Osteocyte (in vitro differentiated cells): ENCODE results near the gene SERINC1. TPM values are rescaled to one million over a fixed set of nuclear protein-coding genes. Genes with fewer than 3 reads are reported as not detected.
"Not testable (repeated sequence)": the region's sequence is repeated elsewhere in the genome, so short reads cannot be mapped to it uniquely, and the experiment has no call there.

Experiments used
- DNase-seq: peaks from one replicate; pipeline ENCODE4 v3.0.0; 2021; ENCODE audit warnings: mixed read lengths; ENCODE audit not compliant: unreplicated experiment; ENCODE audit errors: extremely low spot score
- H3K27ac Mint-ChIP-seq: one replicate; pipeline ENCODE4 v1.8.0; 2021; ENCODE audit warnings: mild to moderate bottlenecking, mixed read lengths; ENCODE audit not compliant: unreplicated experiment
- H3K27me3 Mint-ChIP-seq: one replicate; pipeline ENCODE4 v1.8.0; 2021; ENCODE audit warnings: mixed read lengths; ENCODE audit not compliant: unreplicated experiment
- H3K36me3 Mint-ChIP-seq: one replicate; pipeline ENCODE4 v1.8.0; 2021; ENCODE audit warnings: mixed read lengths; ENCODE audit not compliant: unreplicated experiment
- H3K4me1 Mint-ChIP-seq: one replicate; pipeline ENCODE4 v1.8.0; 2021; ENCODE audit warnings: mixed read lengths; ENCODE audit not compliant: unreplicated experiment
- H3K4me3 Mint-ChIP-seq: one replicate; pipeline ENCODE4 v1.8.0; 2021; ENCODE audit warnings: mild to moderate bottlenecking, moderate library complexity, mixed read lengths; ENCODE audit not compliant: unreplicated experiment
- H3K9me3 Mint-ChIP-seq: one replicate; pipeline ENCODE4 v1.8.0; 2021; ENCODE audit warnings: mixed read lengths; ENCODE audit not compliant: unreplicated experiment
- long read RNA-seq: library from polyadenylated mRNA; unstranded; transcript quantifications from one replicate; pipeline ENCODE4 v2.0.0, GENCODE V29; 2021
- total RNA-seq: library from RNA; stranded (reverse); gene quantifications from 2 replicates; pipeline ENCODE4 v1.2.1, GENCODE V29; 2021
- TF ChIP-seq, protein P1 (sequence below): fragments of 200-600 bp; sonication (generic); IDR thresholded peaks from 2 replicates; pipeline ENCODE4 v1.5.0; 2021; ENCODE audit warnings: antibody characterized with exemption, mild to moderate bottlenecking, moderate library complexity

The SERINC1 gene
- 209 and 215 TPM in 2 replicates for total RNA-seq
- long read RNA-seq, transcript SERINC1-201 (10 exons, 3,137 nt) = major isoform, 884 of 1,002 reads
- long read RNA-seq, partial matches to known transcripts = 94 of 1,002 reads
- long read RNA-seq, other reads (novel, unspliced or antisense) = 24 of 1,002 reads

DNA sequence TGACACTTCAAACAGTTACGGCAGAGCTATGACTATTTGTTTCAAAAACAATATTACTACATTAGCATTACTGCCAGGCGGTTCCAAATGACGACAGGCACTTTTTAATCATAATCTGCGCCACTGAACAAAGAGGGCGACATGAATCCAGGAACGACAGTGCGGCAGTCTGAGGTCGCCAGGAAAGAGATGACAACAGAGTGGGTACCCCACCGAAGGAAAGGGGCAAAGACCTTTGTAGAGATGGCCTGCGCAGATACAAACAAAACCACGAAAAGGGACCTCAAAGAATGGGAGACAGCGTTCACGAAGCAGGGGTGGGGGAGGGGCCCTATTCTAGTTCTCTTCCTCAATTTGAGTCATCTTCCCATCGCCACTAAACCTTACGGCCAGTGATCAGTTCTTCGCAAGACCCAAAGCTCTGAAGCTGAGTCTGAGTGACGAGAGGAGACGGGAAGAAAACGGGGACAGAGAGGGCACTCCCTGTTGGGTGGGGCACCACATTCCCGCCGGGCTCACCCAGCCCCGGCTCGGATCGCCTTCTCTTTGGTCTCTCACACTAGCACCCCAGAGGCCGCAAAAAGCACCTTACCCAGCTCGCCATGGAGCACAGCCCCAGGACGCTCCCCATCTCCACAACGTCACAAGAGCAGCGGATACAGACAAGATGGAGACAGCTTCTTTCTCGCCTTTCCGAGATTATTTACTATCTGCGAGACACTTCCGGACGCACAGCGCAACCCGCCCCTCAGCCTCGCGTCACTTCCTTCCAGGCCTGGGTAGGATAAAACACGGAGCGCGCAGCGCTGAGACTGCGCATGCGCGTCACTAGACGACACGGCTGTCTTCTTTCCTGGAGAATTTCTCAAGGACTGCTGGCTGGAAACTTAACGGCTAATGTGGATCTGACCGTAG is at the start of gene SERINC1:
SERINC1 (minus strand) TSS at position 701 of the 915 bp plus-strand sequence; CDS start at position 631, 70 bp downstream.
- H3K9me3 Mint-ChIP-seq = no peaks in the 10 kb centered on the region
- DNase-seq = peak; percentile 97
- H3K36me3 Mint-ChIP-seq = peaks cover 3% of the 10 kb centered on the region
- H3K27me3 Mint-ChIP-seq = no peaks in the 10 kb centered on the region
- peaks cover 33% of the 10 kb centered on the region for H3K4me1 Mint-ChIP-seq
- peak within 1 kb of the TSS; percentile 97 for H3K4me3 Mint-ChIP-seq
- TF ChIP-seq, protein P1, sequence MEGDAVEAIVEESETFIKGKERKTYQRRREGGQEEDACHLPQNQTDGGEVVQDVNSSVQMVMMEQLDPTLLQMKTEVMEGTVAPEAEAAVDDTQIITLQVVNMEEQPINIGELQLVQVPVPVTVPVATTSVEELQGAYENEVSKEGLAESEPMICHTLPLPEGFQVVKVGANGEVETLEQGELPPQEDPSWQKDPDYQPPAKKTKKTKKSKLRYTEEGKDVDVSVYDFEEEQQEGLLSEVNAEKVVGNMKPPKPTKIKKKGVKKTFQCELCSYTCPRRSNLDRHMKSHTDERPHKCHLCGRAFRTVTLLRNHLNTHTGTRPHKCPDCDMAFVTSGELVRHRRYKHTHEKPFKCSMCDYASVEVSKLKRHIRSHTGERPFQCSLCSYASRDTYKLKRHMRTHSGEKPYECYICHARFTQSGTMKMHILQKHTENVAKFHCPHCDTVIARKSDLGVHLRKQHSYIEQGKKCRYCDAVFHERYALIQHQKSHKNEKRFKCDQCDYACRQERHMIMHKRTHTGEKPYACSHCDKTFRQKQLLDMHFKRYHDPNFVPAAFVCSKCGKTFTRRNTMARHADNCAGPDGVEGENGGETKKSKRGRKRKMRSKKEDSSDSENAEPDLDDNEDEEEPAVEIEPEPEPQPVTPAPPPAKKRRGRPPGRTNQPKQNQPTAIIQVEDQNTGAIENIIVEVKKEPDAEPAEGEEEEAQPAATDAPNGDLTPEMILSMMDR = no peak
- H3K27ac Mint-ChIP-seq = peak within 1 kb of the TSS; percentile 99

DNA sequence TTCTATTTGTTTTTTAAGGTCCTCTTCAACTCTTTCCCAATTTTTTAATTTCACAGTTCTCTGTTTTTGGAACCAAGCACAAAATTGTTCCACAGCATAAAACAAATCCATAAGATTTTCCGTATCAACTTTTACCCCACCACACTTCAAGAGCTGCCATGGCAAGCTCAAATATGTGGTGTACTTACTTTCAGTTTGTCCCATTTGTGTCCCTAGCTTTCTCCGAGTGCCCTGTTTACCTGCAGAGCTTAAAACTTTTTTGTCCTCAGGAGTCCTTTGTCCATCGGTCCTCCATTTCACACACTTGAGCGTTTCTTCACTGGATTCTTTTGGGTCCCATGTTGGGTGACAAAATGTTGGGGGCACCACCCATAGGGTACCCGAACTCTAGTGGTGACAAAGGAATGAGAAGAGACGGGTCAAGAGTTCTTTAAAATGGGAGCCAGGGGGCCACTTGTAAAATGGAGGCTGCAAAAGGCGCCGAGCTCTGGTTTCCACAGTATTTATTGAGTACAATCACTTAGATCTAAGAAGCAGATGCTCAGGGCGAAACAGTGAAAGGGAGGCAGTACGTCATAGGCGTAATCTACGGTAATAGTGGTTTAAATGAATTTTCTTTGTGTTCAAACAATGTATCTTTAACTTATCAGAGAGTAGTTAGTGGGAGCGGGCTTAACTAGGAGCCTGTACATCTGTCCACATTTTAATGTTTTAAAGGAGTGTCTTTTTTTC is 39.8 kb upstream of the SERINC1 start:
- Mint-ChIP-seq H3K9me3 (peaks cover 23% of the 10 kb centered on the region), H3K27ac (no peak overlapping the region), H3K4me1 (no peaks in the 10 kb centered on the region), H3K27me3 (no peaks in the 10 kb centered on the region), H3K36me3 (peaks cover 47% of the 10 kb centered on the region), H3K4me3 (no peak overlapping the region)
- TF ChIP-seq, protein P1 = no peak
- DNase-seq = no peak

DNA sequence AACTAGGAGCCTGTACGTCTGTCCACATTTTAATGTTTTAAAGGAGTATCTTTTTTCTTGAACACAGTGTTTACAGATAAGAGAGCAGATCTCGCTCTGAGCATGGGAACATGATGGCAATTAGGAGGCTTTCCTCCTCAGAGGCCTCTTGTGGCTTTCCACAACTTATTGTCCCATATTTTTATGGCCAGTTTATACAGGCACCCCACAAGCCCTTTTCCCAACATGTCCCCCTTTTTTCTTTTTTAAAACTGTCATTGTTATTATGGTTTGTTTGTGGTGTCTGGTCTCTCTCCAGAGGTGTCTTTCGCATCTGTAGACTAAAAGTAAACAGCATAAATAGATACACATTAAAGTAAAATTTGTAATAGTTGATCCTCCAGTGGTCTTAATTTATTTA is 33.6 kb upstream of the SERINC1 start:
- H3K36me3 Mint-ChIP-seq = peaks cover 56% of the 10 kb centered on the region
- H3K9me3 Mint-ChIP-seq = peaks cover 59% of the 10 kb centered on the region
- DNase-seq, H3K4me1 Mint-ChIP-seq, H3K27ac Mint-ChIP-seq, H3K4me3 Mint-ChIP-seq, H3K27me3 Mint-ChIP-seq: not testable (repeated sequence)

DNA sequence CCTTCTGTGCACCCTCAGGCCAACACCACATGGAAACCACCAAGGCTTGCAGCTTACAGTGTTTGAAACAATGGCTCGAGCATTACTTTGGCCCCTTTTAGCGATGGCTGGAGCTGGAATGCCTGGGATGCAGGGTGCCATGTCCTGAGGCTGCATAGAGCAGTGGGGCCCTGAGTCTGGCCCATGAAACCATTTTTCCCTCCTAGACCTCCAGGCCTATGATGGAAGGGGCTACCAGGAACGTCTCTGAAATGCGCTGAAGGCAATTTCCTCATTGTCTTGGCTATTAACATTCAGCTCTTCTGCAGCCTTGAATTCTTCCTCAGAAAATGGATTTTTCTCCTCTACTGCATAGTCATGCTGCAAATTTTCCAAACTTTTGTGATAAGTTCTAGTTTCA is 29.9 kb upstream of the SERINC1 start:
- peaks cover 55% of the 10 kb centered on the region for H3K36me3 Mint-ChIP-seq
- TF ChIP-seq, protein P1 = no peak
- no peaks in the 10 kb centered on the region for H3K4me1 Mint-ChIP-seq
- peaks cover 73% of the 10 kb centered on the region for H3K9me3 Mint-ChIP-seq
- H3K27ac Mint-ChIP-seq = no peak overlapping the region
- no peaks in the 10 kb centered on the region for H3K27me3 Mint-ChIP-seq
- no peak overlapping the region for H3K4me3 Mint-ChIP-seq
- DNase-seq = no peak

DNA sequence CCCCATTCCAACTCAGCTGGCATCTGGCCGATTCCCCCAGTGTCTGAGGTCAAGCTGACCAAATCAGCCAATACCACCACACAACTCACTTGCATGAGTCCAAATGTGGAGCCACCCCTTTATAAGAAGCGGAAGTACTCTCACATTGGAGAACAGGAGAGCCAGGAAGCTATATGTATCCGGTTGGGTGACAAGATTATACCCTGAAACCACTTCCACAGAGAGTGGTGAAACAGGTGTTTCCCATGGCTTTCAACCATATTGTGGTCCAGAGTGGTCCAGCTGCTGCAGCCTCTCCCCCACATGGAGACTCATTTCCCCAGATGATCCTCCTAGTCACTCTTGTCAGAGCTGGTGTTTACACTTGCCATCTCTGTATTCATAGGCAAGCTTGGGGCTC is 24.0 kb upstream of the SERINC1 start:
- Mint-ChIP-seq H3K4me1 (peaks cover 3% of the 10 kb centered on the region), H3K27ac (no peak overlapping the region), H3K36me3 (peaks cover 48% of the 10 kb centered on the region), H3K4me3 (no peak overlapping the region), H3K27me3 (no peaks in the 10 kb centered on the region), H3K9me3 (peaks cover 45% of the 10 kb centered on the region)
- TF ChIP-seq, protein P1 = no peak
- no peak for DNase-seq
